Measurements from ENCODE around the gene SLC25A12. TPM values are rescaled to one million over a fixed set of nuclear protein-coding genes. Genes with fewer than 3 reads are reported as not detected.
A peak's percentile ranks its signal among the peaks of the same experiment; 100 is the strongest.
"Not testable (repeated sequence)": the region's sequence is repeated elsewhere in the genome, so short reads cannot be mapped to it uniquely, and the experiment has no call there.

Gene SLC25A12
- total RNA-seq, 4 donors from 2014 or later = 15.9 to 20.5 (median 18.6) TPM

GRCh38 chr2:171814174-171814573 lies 79.9 kb downstream of the SLC25A12 start:
- Histone ChIP-seq H3K27ac (no peak overlapping the region), H3K36me3 (peaks cover 0 to 11% (median 0%) of the 10 kb centered on the region in 3 donors), H3K9me3 (no peaks in the 10 kb centered on the region), H3K27me3 (no peaks in the 10 kb centered on the region), H3K4me1 (no peaks in the 10 kb centered on the region), H3K4me3 (no peak overlapping the region)
- TF ChIP-seq POLR2A (IDR thresholded peaks at IDR 0.05) = no peak
- TF ChIP-seq EP300 (IDR thresholded peaks at IDR 0.05) = no peak
- no peak for TF ChIP-seq CTCF (IDR thresholded peaks at IDR 0.05)
- 82 to 83% methylated on average over 6 of the region's 6 CpGs for WGBS, 2 donors
- DNase-seq (ENCODE audit: low spot score in 2 of 2) = no peak

- Histone ChIP-seq H3K4me1 (no peaks in the 10 kb centered on the region), H3K4me3 (no peak overlapping the region), H3K27ac (no peak overlapping the region), H3K36me3 (peaks cover 0 to 15% (median 0%) of the 10 kb centered on the region in 3 donors), H3K27me3 (no peaks in the 10 kb centered on the region), H3K9me3 (no peaks in the 10 kb centered on the region)
- 84 to 85% methylated on average over 5 of the region's 5 CpGs for WGBS, 2 donors
- TF ChIP-seq CTCF (IDR thresholded peaks at IDR 0.05) (no peak), EP300 (IDR thresholded peaks at IDR 0.05) (no peak), POLR2A (IDR thresholded peaks at IDR 0.05) (no peak)
- DNase-seq (ENCODE audit: low spot score in 2 of 2) = no peak
These were observed 80.3 kb downstream of the SLC25A12 start for GRCh38 chr2:171813729-171814128.

- Histone ChIP-seq H3K4me3 (no peak overlapping the region), H3K27me3 (no peaks in the 10 kb centered on the region), H3K4me1 (no peaks in the 10 kb centered on the region), H3K9me3 (no peaks in the 10 kb centered on the region), H3K36me3 (peaks cover 0 to 17% (median 0%) of the 10 kb centered on the region in 3 donors), H3K27ac (no peak overlapping the region)
- 92 to 96% methylated on average over 3 of the region's 3 CpGs for WGBS, 2 donors
- TF ChIP-seq EP300 (IDR thresholded peaks at IDR 0.05) (no peak), CTCF (IDR thresholded peaks at IDR 0.05) (no peak), POLR2A (IDR thresholded peaks at IDR 0.05) (no peak)
- DNase-seq (ENCODE audit: low spot score in 2 of 2) = no peak
These were observed 80.9 kb downstream of the SLC25A12 start for GRCh38 chr2:171813126-171813525.

- 22 to 33% methylated on average over 4 of the region's 4 CpGs for WGBS, 2 donors
- peaks cover 0 to 26% (median 0%) of the 10 kb centered on the region in 3 donors for H3K36me3 ChIP-seq
- H3K27ac ChIP-seq = no peak overlapping the region
- no peaks in the 10 kb centered on the region for H3K9me3 ChIP-seq
- TF ChIP-seq EP300 (IDR thresholded peaks at IDR 0.05) (no peak), CTCF (IDR thresholded peaks at IDR 0.05) (peak in 4 of 5 experiments; percentile 21 to 46 (median 27))
- H3K27me3 ChIP-seq = no peaks in the 10 kb centered on the region
- DNase-seq (ENCODE audit: low spot score in 2 of 2) = no peak
- H3K4me3 ChIP-seq = no peak overlapping the region
- H3K4me1 ChIP-seq = no peaks in the 10 kb centered on the region
These were observed 82.8 kb downstream of the SLC25A12 start for GRCh38 chr2:171811245-171811628.

GRCh38 chr2:171810422-171811244 lies 83.4 kb downstream of the SLC25A12 start:
- WGBS, 2 donors = 52 to 57% methylated on average over 5 of the region's 5 CpGs
- H3K36me3 ChIP-seq = peaks cover 0 to 32% (median 0%) of the 10 kb centered on the region in 3 donors
- H3K9me3 ChIP-seq = no peaks in the 10 kb centered on the region
- no peak overlapping the region for H3K27ac ChIP-seq
- no peak overlapping the region for H3K4me3 ChIP-seq
- H3K4me1 ChIP-seq = no peaks in the 10 kb centered on the region
- DNase-seq (ENCODE audit: low spot score in 2 of 2) = no peak
- TF ChIP-seq POLR2A (IDR thresholded peaks at IDR 0.05) = no peak
- no peak for TF ChIP-seq CTCF (IDR thresholded peaks at IDR 0.05)
- no peak for TF ChIP-seq EP300 (IDR thresholded peaks at IDR 0.05)
- H3K27me3 ChIP-seq = no peaks in the 10 kb centered on the region

- DNase-seq (ENCODE audit: low spot score in 2 of 2); H3K27me3 ChIP-seq; H3K4me3 ChIP-seq; H3K9me3 ChIP-seq; H3K27ac ChIP-seq; H3K4me1 ChIP-seq: not testable (repeated sequence)
- H3K36me3 ChIP-seq = peaks cover 0 to 45% (median 0%) of the 10 kb centered on the region in 3 donors
These were observed 85.2 kb downstream of the SLC25A12 start for GRCh38 chr2:171808885-171809284.
